ENCODE results near the gene ZNF583.

ZNF583 gene

DNA sequence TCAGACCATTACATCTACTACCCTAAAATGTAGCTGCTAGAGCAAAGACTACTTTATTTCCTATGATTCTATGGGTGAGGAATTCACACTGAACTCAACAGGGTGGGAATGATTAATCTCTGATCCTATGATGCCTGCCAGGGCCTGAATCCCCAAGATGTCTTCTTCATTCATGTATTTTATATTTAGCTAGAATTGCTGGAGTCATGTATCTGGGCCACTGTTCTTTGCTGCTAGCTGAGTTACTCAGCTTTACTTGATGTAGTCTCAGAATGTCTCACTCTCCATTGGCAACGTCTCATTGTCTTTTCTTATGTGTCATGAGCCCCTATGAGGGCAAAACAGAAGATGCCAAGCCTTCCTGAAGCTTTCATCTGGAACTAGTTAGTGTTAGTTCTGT, 31.9 kb upstream of the ZNF583 start:
- TF ChIP-seq, protein P1, sequence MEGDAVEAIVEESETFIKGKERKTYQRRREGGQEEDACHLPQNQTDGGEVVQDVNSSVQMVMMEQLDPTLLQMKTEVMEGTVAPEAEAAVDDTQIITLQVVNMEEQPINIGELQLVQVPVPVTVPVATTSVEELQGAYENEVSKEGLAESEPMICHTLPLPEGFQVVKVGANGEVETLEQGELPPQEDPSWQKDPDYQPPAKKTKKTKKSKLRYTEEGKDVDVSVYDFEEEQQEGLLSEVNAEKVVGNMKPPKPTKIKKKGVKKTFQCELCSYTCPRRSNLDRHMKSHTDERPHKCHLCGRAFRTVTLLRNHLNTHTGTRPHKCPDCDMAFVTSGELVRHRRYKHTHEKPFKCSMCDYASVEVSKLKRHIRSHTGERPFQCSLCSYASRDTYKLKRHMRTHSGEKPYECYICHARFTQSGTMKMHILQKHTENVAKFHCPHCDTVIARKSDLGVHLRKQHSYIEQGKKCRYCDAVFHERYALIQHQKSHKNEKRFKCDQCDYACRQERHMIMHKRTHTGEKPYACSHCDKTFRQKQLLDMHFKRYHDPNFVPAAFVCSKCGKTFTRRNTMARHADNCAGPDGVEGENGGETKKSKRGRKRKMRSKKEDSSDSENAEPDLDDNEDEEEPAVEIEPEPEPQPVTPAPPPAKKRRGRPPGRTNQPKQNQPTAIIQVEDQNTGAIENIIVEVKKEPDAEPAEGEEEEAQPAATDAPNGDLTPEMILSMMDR (IDR thresholded peaks at IDR 0.05; ENCODE audit: control insufficient read depth, extremely low read depth, insufficient read depth) = no peak
- DNase-seq (ENCODE audit: low read depth) = no peak
- H3K4me3 ChIP-seq (ENCODE audit: low read depth, low read length) = no peak overlapping the region

DNA sequence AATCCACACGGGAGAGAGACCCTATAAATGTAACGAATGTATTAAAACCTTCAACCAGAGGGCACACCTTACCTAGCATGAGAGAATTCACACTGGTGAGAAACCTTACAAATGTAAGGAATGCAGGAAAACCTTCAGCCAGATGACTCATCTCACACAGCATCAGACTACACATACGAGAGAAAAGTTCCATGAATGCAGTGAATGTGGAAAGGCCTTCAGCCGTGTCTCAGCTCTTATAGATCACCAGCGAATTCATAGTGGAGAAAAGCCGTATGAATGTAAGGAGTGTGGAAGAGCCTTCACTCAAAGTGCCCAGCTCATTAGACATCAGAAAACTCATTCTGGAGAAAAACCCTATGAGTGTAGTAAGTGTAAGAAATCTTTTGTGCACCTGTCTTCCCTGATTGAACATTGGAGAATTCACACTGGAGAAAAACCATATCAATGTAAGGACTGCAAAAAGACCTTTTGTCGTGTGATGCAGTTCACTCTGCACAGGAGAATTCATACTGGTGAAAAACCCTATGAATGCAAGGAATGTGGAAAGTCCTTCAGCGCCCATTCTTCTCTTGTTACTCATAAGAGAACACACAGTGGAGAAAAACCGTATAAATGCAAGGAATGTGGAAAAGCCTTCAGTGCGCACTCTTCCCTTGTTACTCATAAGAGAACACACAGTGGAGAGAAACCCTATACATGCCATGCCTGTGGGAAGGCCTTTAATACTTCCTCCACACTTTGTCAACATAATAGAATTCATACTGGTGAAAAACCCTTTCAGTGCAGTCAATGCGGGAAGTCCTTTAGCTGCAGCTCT, 26.8 kb upstream of the ZNF583 start:
- H3K4me3 ChIP-seq (ENCODE audit: low read depth, low read length) = no peak overlapping the region
- TF ChIP-seq, protein P1 (IDR thresholded peaks at IDR 0.05; ENCODE audit: control insufficient read depth, extremely low read depth, insufficient read depth) = no peak
- DNase-seq (ENCODE audit: low read depth) = no peak

DNA sequence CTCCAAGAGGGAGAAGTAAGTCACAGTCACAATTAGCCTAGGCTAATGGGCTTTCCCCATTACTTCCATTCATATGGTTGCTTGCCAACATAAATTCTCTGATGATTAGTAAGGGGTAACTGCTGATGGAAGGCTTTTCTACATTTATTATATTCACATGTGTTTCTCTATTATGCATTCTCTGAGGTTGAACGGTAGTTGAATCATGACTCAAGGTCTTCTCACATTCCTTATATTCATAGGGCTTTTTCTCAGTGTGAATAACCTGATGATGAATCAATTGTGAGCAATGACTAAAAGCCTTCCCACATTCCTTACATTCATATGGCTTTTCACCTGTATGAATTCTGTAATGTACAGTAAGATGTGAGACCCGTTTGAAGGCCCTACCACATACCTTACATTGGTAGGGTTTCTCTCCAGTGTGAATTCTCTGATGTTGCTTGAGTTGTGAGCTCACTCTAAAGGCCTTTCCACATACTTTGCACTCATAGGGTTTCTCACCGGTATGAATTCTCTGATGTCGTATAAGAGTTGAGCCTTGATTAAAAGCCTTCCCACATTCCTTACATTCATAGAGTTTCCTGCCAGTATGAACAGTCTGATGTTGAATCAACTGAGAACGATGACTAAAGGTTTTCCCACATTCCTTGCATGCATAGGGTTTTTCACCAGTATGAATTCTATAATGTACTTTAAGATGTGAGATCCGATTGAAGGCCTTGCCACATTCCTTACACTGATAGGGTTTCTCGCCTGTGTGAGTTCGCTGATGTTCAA, 20.1 kb upstream of the ZNF583 start:
- TF ChIP-seq, protein P1 (IDR thresholded peaks at IDR 0.05; ENCODE audit: control insufficient read depth, extremely low read depth, insufficient read depth) = no peak
- H3K4me3 ChIP-seq (ENCODE audit: low read depth, low read length) = no peak overlapping the region
- DNase-seq (ENCODE audit: low read depth) = no peak

GRCh38 chr19:56393119-56394012, 10.8 kb upstream of the ZNF583 start, which contains the start of gene ZNF582:
ZNF582 (minus strand) TSS chr19:56393534; CDS start chr19:56391752, 1,782 bp downstream.
- TF ChIP-seq, protein P1 (IDR thresholded peaks at IDR 0.05; ENCODE audit: control insufficient read depth, extremely low read depth, insufficient read depth) = peak; percentile 88
- DNase-seq (ENCODE audit: low read depth) = peak; percentile 90
- peak within 1 kb of the TSS; percentile 77 for H3K4me3 ChIP-seq (ENCODE audit: low read depth, low read length)

GRCh38 chr19:56398809-56399208, 5.3 kb upstream of the ZNF583 start:
- TF ChIP-seq, protein P1 (IDR thresholded peaks at IDR 0.05; ENCODE audit: control insufficient read depth, extremely low read depth, insufficient read depth) = no peak
- no peak overlapping the region for H3K4me3 ChIP-seq (ENCODE audit: low read depth, low read length)
- no peak for DNase-seq (ENCODE audit: low read depth)

- H3K4me3 ChIP-seq (ENCODE audit: low read depth, low read length) = no peak overlapping the region
- TF ChIP-seq, protein P1 (IDR thresholded peaks at IDR 0.05; ENCODE audit: control insufficient read depth, extremely low read depth, insufficient read depth) = no peak
- no peak for DNase-seq (ENCODE audit: low read depth)
These were observed 3.6 kb upstream of the ZNF583 start for GRCh38 chr19:56400485-56400884.

Measured in LNCaP clone FGC (cell line).